OCI-LY7 (cell line): Measurements from ENCODE around the gene FRMD1. TPM values are rescaled to one million over a fixed set of nuclear protein-coding genes. Genes with fewer than 3 reads are reported as not detected.

Experiments used
- BruUV-seq: library from RNA; stranded (reverse); fragments of 400-500 nt; replicated peaks from 2 replicates; lab custom pipeline; 2021; lab: Mats Ljungman, UMichigan
- CTCF ChIA-PET: fragments of 300-600 bp; sonication (Branson Sonifier 250); formaldehyde crosslinking; loops from one replicate; lab custom pipeline; 2022; ENCODE audit warnings: antibody characterized with exemption; ENCODE audit not compliant: unreplicated experiment; lab: Charles Lee
- POLR2A ChIA-PET: fragments of 300-600 bp; sonication (Branson Sonifier 250); formaldehyde crosslinking; loops from one replicate; lab custom pipeline; 2022; ENCODE audit warnings: antibody characterized with exemption; lab: Charles Lee
- DNase-seq: peaks from one replicate; pipeline ENCODE4 v3.0.0-alpha.2; 2015; ENCODE audit warnings: low spot score
- H2AFZ ChIP-seq: fragments of 200-600 bp; sonication (generic), shearing (Covaris generic); 2 replicates; pipeline ENCODE4 v1.6.1; 2014; ENCODE audit warnings: mild to moderate bottlenecking, antibody characterized with exemption, low read length, moderate library complexity
- H3K27ac ChIP-seq: fragments of 200-600 bp; sonication (generic); 2 replicates; pipeline ENCODE4 v1.5.1; 2014; ENCODE audit warnings: mixed run types, low read depth, mild to moderate bottlenecking, moderate library complexity, low read length, inconsistent platforms; ENCODE audit not compliant: poor library complexity, severe bottlenecking
- H3K36me3 ChIP-seq: fragments of 200-600 bp; sonication (generic); 2 replicates; pipeline ENCODE4 v1.6.1; 2014; ENCODE audit warnings: mild to moderate bottlenecking, antibody characterized with exemption, low read length, moderate library complexity, mixed read lengths; ENCODE audit not compliant: insufficient read depth
- H3K4me1 ChIP-seq: fragments of 200-600 bp; sonication (generic); 2 replicates; pipeline ENCODE4 v1.5.1; 2014; ENCODE audit warnings: mild to moderate bottlenecking, low read length; ENCODE audit not compliant: insufficient read depth, poor library complexity, severe bottlenecking
- H3K4me2 ChIP-seq: fragments of 200-600 bp; sonication (generic); 2 replicates; pipeline ENCODE4 v1.6.1; 2014; ENCODE audit warnings: mild to moderate bottlenecking, low read length
- H3K4me3 ChIP-seq: fragments of 200-600 bp; sonication (generic); 2 replicates; pipeline ENCODE4 v1.5.1; 2014; ENCODE audit warnings: mild to moderate bottlenecking, low read depth, low read length; ENCODE audit not compliant: poor library complexity, severe bottlenecking
- H3K79me2 ChIP-seq: fragments of 200-600 bp; sonication (generic); 2 replicates; pipeline ENCODE4 v1.6.1; 2016; ENCODE audit warnings: low read depth, mild to moderate bottlenecking, low read length, moderate library complexity, mixed read lengths; ENCODE audit not compliant: insufficient read depth
- H3K9me2 ChIP-seq: fragments of 200-600 bp; sonication (generic); 2 replicates; pipeline ENCODE4 v1.6.1; 2016; ENCODE audit warnings: mild to moderate bottlenecking, low read length, mixed read lengths; ENCODE audit not compliant: insufficient read depth
- H3K9me3 ChIP-seq: fragments of 200-600 bp; sonication (generic); 2 replicates; pipeline ENCODE4 v1.6.1; 2014; ENCODE audit warnings: mild to moderate bottlenecking, mixed run types, low read length, mixed read lengths
- H4K20me1 ChIP-seq: fragments of 200-600 bp; sonication (generic); 2 replicates; pipeline ENCODE4 v1.6.1; 2014; ENCODE audit warnings: mild to moderate bottlenecking, antibody characterized with exemption, low read length, moderate library complexity, mixed read lengths; ENCODE audit not compliant: insufficient read depth
- CTCF ChIP-seq: fragments of 200-600 bp; sonication (generic); conservative IDR thresholded peaks from 2 replicates; pipeline ENCODE4 v1.5.1; 2014; ENCODE audit warnings: mild to moderate bottlenecking, antibody characterized with exemption, low read length, moderate library complexity, mixed read lengths
- EZH2phosphoT487 ChIP-seq: fragments of 200-600 bp; sonication (generic); IDR thresholded peaks from 2 replicates; pipeline ENCODE4 v1.6.1; 2018; ENCODE audit warnings: low read depth, borderline replicate concordance, mild to moderate bottlenecking, mixed run types, antibody characterized with exemption, low read length, moderate library complexity, mixed read lengths
- intact Hi-C: fragments of 100-400 bp; cut with micrococcal nuclease; formaldehyde crosslinking; loops from one replicate; pipeline ENCODE4 v1.10.0; 2022; ENCODE audit not compliant: unreplicated experiment
- total RNA-seq, 2 experiments: library from RNA; depleted of rRNA in 1 of 2; stranded (reverse); fragments of >200 nt in 1 of 2; shearing (Covaris generic) in 1 of 2; gene quantifications; 2 replicates each; pipeline ENCODE4 v1.2.3, GENCODE V29; 2014 to 2022

Gene FRMD1
- total RNA-seq, 2 experiments from 2014 or later, result not detected

DNA sequence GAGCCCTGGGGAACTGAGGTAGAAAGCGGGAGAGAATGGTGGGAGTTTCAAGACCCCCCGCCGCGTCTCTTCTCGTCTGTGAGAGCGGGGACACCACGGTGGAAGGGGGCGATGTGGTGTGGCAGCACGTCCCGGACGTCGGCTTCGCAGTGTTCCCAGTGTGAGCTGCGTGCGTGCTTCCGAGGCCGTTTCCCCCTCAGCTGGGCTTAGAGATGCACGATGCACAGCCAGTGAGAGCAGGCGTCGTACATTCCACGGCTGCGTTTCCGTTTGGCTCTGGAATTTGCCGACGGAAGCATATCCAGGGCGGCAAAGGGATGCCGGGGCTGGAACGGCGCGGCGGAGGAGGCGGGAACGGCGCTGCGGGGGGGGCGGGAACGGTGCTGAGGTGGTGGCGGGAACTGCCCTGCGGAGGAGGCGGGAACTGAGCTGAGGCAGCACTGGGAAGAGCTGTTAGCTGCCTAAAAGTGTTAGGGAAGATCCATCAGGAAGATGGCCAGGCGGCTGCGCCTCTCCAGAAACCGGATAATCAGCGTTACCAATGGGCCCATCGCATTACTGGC lies 43.8 kb downstream of the FRMD1 start:
- no peak overlapping the region for H3K4me3 ChIP-seq

DNA sequence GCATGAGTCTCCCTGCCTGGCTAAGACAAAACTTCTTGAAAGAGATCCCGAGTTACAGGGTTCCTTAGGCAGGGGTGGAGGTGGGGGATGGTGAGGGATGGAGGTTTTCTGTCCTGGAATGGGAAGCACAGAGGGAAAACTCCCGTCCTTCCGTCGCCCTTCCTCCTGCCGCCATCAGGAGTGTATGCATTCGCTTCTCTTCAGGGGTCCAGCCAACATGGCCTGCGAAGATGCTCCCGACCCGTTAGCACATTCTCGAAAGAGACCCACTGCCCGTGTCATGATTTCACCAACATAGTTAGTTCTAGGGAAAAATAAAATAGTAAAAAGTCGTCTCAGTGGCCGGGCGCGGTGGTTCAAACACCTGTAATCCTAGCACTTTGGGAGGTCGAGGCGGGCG lies 44.5 kb downstream of the FRMD1 start:
- H3K4me1 ChIP-seq, result no peaks in the 10 kb centered on the region
- intact Hi-C loops, result no loop called here
- H3K9me2 ChIP-seq, result no peaks in the 10 kb centered on the region
- H2AFZ ChIP-seq, result no peak overlapping the region
- no peaks in the 10 kb centered on the region for H3K79me2 ChIP-seq
- no peak overlapping the region for H3K4me2 ChIP-seq
- POLR2A ChIA-PET, result no interaction called here
- no peak overlapping the region for H3K27ac ChIP-seq
- BruUV-seq, result no TSS peak
- no peak overlapping the region for H3K4me3 ChIP-seq
- CTCF ChIA-PET, result no interaction called here
- H4K20me1 ChIP-seq, result no peaks in the 10 kb centered on the region
- DNase-seq, result no peak
- no peak for TF ChIP-seq CTCF
- H3K36me3 ChIP-seq, result no peaks in the 10 kb centered on the region
- no peaks in the 10 kb centered on the region for H3K9me3 ChIP-seq

More for the DNA sequence above, 43.8 kb downstream of the FRMD1 start:
- H3K79me2 ChIP-seq, result no peaks in the 10 kb centered on the region
- POLR2A ChIA-PET, result no interaction called here
- no peaks in the 10 kb centered on the region for H3K9me3 ChIP-seq
- no peak for TF ChIP-seq CTCF
- no peak for TF ChIP-seq EZH2phosphoT487
- CTCF ChIA-PET, result no interaction called here
- no peak for DNase-seq
- H3K4me2 ChIP-seq, result no peak overlapping the region
- intact Hi-C loops, result no loop called here
- H3K9me2 ChIP-seq, result no peaks in the 10 kb centered on the region
- no TSS peak for BruUV-seq
- H3K4me1 ChIP-seq, result no peaks in the 10 kb centered on the region
- H3K27ac ChIP-seq, result no peak overlapping the region
- H4K20me1 ChIP-seq, result no peaks in the 10 kb centered on the region
- H3K36me3 ChIP-seq, result no peaks in the 10 kb centered on the region
- H2AFZ ChIP-seq, result no peak overlapping the region

- ChIA-PET CTCF (no interaction called here), POLR2A (interaction anchor here (0.7 to 0.9 kb wide), 2 partner anchors 10 to 1768 kb away, joined by 3 to 5 read pairs; no protein-coding TSS in a partner anchor)
Measured at GRCh38 chr6:168033791-168034190, 45.2 kb downstream of the FRMD1 start.

More at GRCh38 chr6:168033791-168034190, 45.2 kb downstream of the FRMD1 start:
- no peaks in the 10 kb centered on the region for H4K20me1 ChIP-seq
- BruUV-seq, result no TSS peak
- no peaks in the 10 kb centered on the region for H3K79me2 ChIP-seq
- H3K4me1 ChIP-seq, result no peaks in the 10 kb centered on the region
- no peak overlapping the region for H3K27ac ChIP-seq
- no peak for TF ChIP-seq CTCF
- no peak for TF ChIP-seq EZH2phosphoT487
- intact Hi-C loops, result no loop called here
- no peak overlapping the region for H3K4me2 ChIP-seq
- no peak overlapping the region for H3K4me3 ChIP-seq
- no peaks in the 10 kb centered on the region for H3K36me3 ChIP-seq
- H3K9me3 ChIP-seq, result no peaks in the 10 kb centered on the region
- DNase-seq, result no peak
- no peak overlapping the region for H2AFZ ChIP-seq
- no peaks in the 10 kb centered on the region for H3K9me2 ChIP-seq
